ENCODE measurements around the gene JAK1.

The JAK1 gene

GRCh38 chr1:64850846-64851245 lies 115.5 kb downstream of the JAK1 start:
- DNase-seq (ENCODE audit: low read depth) = no peak
- H3K4me3 ChIP-seq (replicated peaks; ENCODE audit: low read depth, low read length) = no peak overlapping the region
- TF ChIP-seq CTCF (IDR thresholded peaks at IDR 0.05; ENCODE audit: low read length, missing control alignments) = no peak

GRCh38 chr1:64849942-64850341 lies 116.4 kb downstream of the JAK1 start:
- no peak for TF ChIP-seq CTCF (IDR thresholded peaks at IDR 0.05; ENCODE audit: low read length, missing control alignments)
- no peak for DNase-seq (ENCODE audit: low read depth)
- no peak overlapping the region for H3K4me3 ChIP-seq (replicated peaks; ENCODE audit: low read depth, low read length)

- H3K4me3 ChIP-seq (replicated peaks; ENCODE audit: low read depth, low read length) = no peak overlapping the region
- no peak for TF ChIP-seq CTCF (IDR thresholded peaks at IDR 0.05; ENCODE audit: low read length, missing control alignments)
- DNase-seq (ENCODE audit: low read depth) = no peak
Measured at GRCh38 chr1:64848803-64849202, 117.5 kb downstream of the JAK1 start.

GRCh38 chr1:64848136-64848535 lies 118.2 kb downstream of the JAK1 start:
- DNase-seq (ENCODE audit: low read depth) = no peak
- TF ChIP-seq CTCF (IDR thresholded peaks at IDR 0.05; ENCODE audit: low read length, missing control alignments) = no peak
- H3K4me3 ChIP-seq (replicated peaks; ENCODE audit: low read depth, low read length) = no peak overlapping the region

GRCh38 chr1:64847666-64848065 lies 118.7 kb downstream of the JAK1 start:
- no peak for TF ChIP-seq CTCF (IDR thresholded peaks at IDR 0.05; ENCODE audit: low read length, missing control alignments)
- H3K4me3 ChIP-seq (replicated peaks; ENCODE audit: low read depth, low read length) = no peak overlapping the region
- no peak for DNase-seq (ENCODE audit: low read depth)

- no peak for TF ChIP-seq CTCF (IDR thresholded peaks at IDR 0.05; ENCODE audit: low read length, missing control alignments)
- no peak for DNase-seq (ENCODE audit: low read depth)
- no peak overlapping the region for H3K4me3 ChIP-seq (replicated peaks; ENCODE audit: low read depth, low read length)
Measured at GRCh38 chr1:64846573-64847430, 119.5 kb downstream of the JAK1 start.

Measured in fibroblast of pulmonary artery (primary cell).